ENCODE measurements around the gene SCARB1. TPM values are rescaled to one million over a fixed set of nuclear protein-coding genes. Genes with fewer than 3 reads are reported as not detected.

The SCARB1 gene
- total RNA-seq, 2 donors from 2014 or later, result 16.5 to 18.9 TPM

- no peak for DNase-seq
- no peak for TF ChIP-seq CTCF (IDR thresholded peaks at IDR 0.05)
- TF ChIP-seq POLR2A (IDR thresholded peaks at IDR 0.05), result peak in 1 of 3 donors; percentile 29
- H3K9me3 ChIP-seq, result no peaks in the 10 kb centered on the region
- WGBS, 2 donors, result 80% methylated on average over 8 of the region's 8 CpGs
- H3K36me3 ChIP-seq (replicated peaks in 1 of 2; ENCODE audit: insufficient read depth in 1 of 2, low read depth in 2 of 2), result no peaks in the 10 kb centered on the region
- peaks cover 31% of the 10 kb centered on the region for H3K4me1 ChIP-seq
- no peak overlapping the region for H3K4me3 ChIP-seq
- no peak overlapping the region for H3K27ac ChIP-seq
- no peaks in the 10 kb centered on the region for H3K27me3 ChIP-seq
- intact Hi-C loops (cut with DNase I), result no loop called here
- no peak for ATAC-seq
Observed at GRCh38 chr12:124737040-124737419, 126.6 kb downstream of the SCARB1 start.

- no peak for ATAC-seq
Observed at GRCh38 chr12:124736115-124737039, 127.3 kb downstream of the SCARB1 start.

GRCh38 chr12:124734224-124734788, 129.4 kb downstream of the SCARB1 start:
- Histone ChIP-seq H3K9me3 (no peaks in the 10 kb centered on the region), H3K27me3 (no peaks in the 10 kb centered on the region), H3K4me1 (peaks cover 21% of the 10 kb centered on the region), H3K27ac (peak overlapping the region in 1 of 4 donors; percentile 59), H3K4me3 (no peak overlapping the region), H3K36me3 (replicated peaks in 1 of 2; ENCODE audit: insufficient read depth in 1 of 2, low read depth in 2 of 2) (no peaks in the 10 kb centered on the region)
- intact Hi-C loops (cut with DNase I), result no loop called here
- TF ChIP-seq POLR2A (IDR thresholded peaks at IDR 0.05), result no peak
- TF ChIP-seq CTCF (IDR thresholded peaks at IDR 0.05), result no peak
- peak in 1 of 4 donors; percentile 71 for DNase-seq
- 73 to 96% methylated on average over 19 to 22 of the region's 22 CpGs for WGBS, 2 donors
- no peak for ATAC-seq

More at GRCh38 chr12:124736115-124737039, 127.3 kb downstream of the SCARB1 start:
- Histone ChIP-seq H3K36me3 (replicated peaks in 1 of 2; ENCODE audit: insufficient read depth in 1 of 2, low read depth in 2 of 2) (no peaks in the 10 kb centered on the region), H3K4me3 (no peak overlapping the region), H3K9me3 (no peaks in the 10 kb centered on the region), H3K4me1 (peaks cover 25% of the 10 kb centered on the region), H3K27ac (no peak overlapping the region), H3K27me3 (no peaks in the 10 kb centered on the region)
- intact Hi-C loops (cut with DNase I), result no loop called here
- DNase-seq, result no peak
- no peak for TF ChIP-seq POLR2A (IDR thresholded peaks at IDR 0.05)
- no peak for TF ChIP-seq CTCF (IDR thresholded peaks at IDR 0.05)
- 72 to 88% methylated on average over 19 to 21 of the region's 27 CpGs for WGBS, 2 donors

GRCh38 chr12:124733086-124733485, 130.6 kb downstream of the SCARB1 start:
- 30 to 47% methylated on average over 6 of the region's 6 CpGs for WGBS, 2 donors
- Histone ChIP-seq H3K4me1 (peaks cover 21% of the 10 kb centered on the region), H3K27ac (peak overlapping the region in 3 of 4 donors; percentile 22 to 65 (median 57))

More at GRCh38 chr12:124733086-124733485, 130.6 kb downstream of the SCARB1 start:
- Histone ChIP-seq H3K4me3 (no peak overlapping the region), H3K27me3 (no peaks in the 10 kb centered on the region), H3K36me3 (replicated peaks in 1 of 2; ENCODE audit: insufficient read depth in 1 of 2, low read depth in 2 of 2) (no peaks in the 10 kb centered on the region), H3K9me3 (no peaks in the 10 kb centered on the region)
- ATAC-seq, result no peak
- no peak for DNase-seq
- intact Hi-C loops (cut with DNase I), result no loop called here
- TF ChIP-seq POLR2A (IDR thresholded peaks at IDR 0.05), result no peak
- TF ChIP-seq CTCF (IDR thresholded peaks at IDR 0.05), result no peak

Measured in body of pancreas (tissue), 4 donors.